Lung (tissue), 12 donors: ENCODE measurements around the gene NDNF. TPM values are rescaled to one million over a fixed set of nuclear protein-coding genes. Genes with fewer than 3 reads are reported as not detected.

Experiments used
- ATAC-seq: fragments of 200-7000 bp; cut with Tn5 transposase; one replicate; pipeline ENCODE4 v1.9.1; 2020; ENCODE audit warnings: moderate number of reproducible peaks; ENCODE audit not compliant: insufficient read depth, low FRiP score
- DNase-seq, 3 donors: peaks; one replicate each; pipeline ENCODE4 v3.0.0-alpha.2; 2013 to 2017
- H3K27ac ChIP-seq, 2 donors: one replicate each; pipeline ENCODE4 v1.5.1; 2013; ENCODE audit warnings: mild to moderate bottlenecking in 2 of 2, moderate library complexity in 2 of 2, control low read depth in 1 of 2, inconsistent platforms in 1 of 2, low read depth in 1 of 2, low read length in 1 of 2
- H3K27me3 ChIP-seq, 3 donors: one replicate each; pipeline ENCODE4 v1.5.1; 2013; ENCODE audit warnings: low read length in 2 of 3; ENCODE audit not compliant: control insufficient read depth in 3 of 3, insufficient read depth in 3 of 3
- H3K36me3 ChIP-seq, 4 donors: one replicate each; pipeline ENCODE4 v1.5.1; 2013; ENCODE audit warnings: low read length in 4 of 4, mild to moderate bottlenecking in 1 of 4, moderate library complexity in 1 of 4; ENCODE audit not compliant: control insufficient read depth in 4 of 4, insufficient read depth in 4 of 4
- H3K4me1 ChIP-seq, 5 donors: one replicate each; pipeline ENCODE4 v1.5.1; 2013; ENCODE audit warnings: low read length in 5 of 5, mild to moderate bottlenecking in 2 of 5, moderate library complexity in 1 of 5; ENCODE audit not compliant: control insufficient read depth in 5 of 5, insufficient read depth in 5 of 5
- H3K4me3 ChIP-seq: one replicate; pipeline ENCODE4 v1.5.1; 2013; ENCODE audit warnings: mild to moderate bottlenecking, control low read depth, moderate library complexity
- H3K9ac ChIP-seq, 2 donors: one replicate each; pipeline ENCODE4 v1.5.1; 2013; ENCODE audit warnings: low read length in 2 of 2, control low read depth in 1 of 2; ENCODE audit not compliant: insufficient read depth in 1 of 2
- H3K9me3 ChIP-seq, 4 donors: one replicate each; pipeline ENCODE4 v1.5.1; 2013; ENCODE audit warnings: low read length in 3 of 4, mild to moderate bottlenecking in 1 of 4, moderate library complexity in 1 of 4; ENCODE audit not compliant: control insufficient read depth in 4 of 4, insufficient read depth in 3 of 4
- CTCF ChIP-seq: IDR thresholded peaks from 2 replicates; pipeline ENCODE4 v1.5.1; 2012; ENCODE audit warnings: mild to moderate bottlenecking; ENCODE audit errors: control extremely low read depth, extremely low read depth
- WGBS, 2 donors: extraction: QIAGEN DNeasy Blood & Tissue Kit; methylation state at CpG; one replicate each; pipeline ENCODE4 v1.1.7; 2013; 5-methylcytosine and 5-hydroxymethylcytosine counted together
- polyA plus RNA-seq, 2 donors: library from polyadenylated mRNA; stranded (reverse); fragments of 200-250 nt; gene quantifications; one replicate each; pipeline ENCODE4 v1.2.1, GENCODE V29; 2013
- total RNA-seq, 2 donors: library from RNA; depleted of rRNA in 1 of 2; stranded (reverse); fragments of >200 nt in 1 of 2; gene quantifications; one replicate each; pipeline ENCODE4 v1.2.1, GENCODE V29; 2014 to 2021
- donor health status: control.
- donor health status: control.
- donor health status: Bipolar disorder and iron deficiency.
- donor health status: healthy.
- donor health status: DM: yes; HTN: yes; CAD: no.

Gene NDNF
- total and polyA plus RNA-seq, 4 donors: 22.3 to 381 (median 80.5) TPM

GRCh38 chr4:121016611-121017010 is 55.7 kb downstream of the NDNF start:
- Histone ChIP-seq H3K9me3 (no peaks in the 10 kb centered on the region), H3K27ac (no peak overlapping the region), H3K4me1 (peaks cover 0 to 4% (median 2%) of the 10 kb centered on the region in 5 donors), H3K27me3 (no peaks in the 10 kb centered on the region), H3K36me3 (no peaks in the 10 kb centered on the region), H3K4me3 (no peak overlapping the region), H3K9ac (no peak overlapping the region)
- ATAC-seq (peak; percentile 36), DNase-seq (no peak)
- no peak for TF ChIP-seq CTCF
- 75 to 82% methylated on average over 6 of the region's 6 CpGs for WGBS, 2 donors

DNA sequence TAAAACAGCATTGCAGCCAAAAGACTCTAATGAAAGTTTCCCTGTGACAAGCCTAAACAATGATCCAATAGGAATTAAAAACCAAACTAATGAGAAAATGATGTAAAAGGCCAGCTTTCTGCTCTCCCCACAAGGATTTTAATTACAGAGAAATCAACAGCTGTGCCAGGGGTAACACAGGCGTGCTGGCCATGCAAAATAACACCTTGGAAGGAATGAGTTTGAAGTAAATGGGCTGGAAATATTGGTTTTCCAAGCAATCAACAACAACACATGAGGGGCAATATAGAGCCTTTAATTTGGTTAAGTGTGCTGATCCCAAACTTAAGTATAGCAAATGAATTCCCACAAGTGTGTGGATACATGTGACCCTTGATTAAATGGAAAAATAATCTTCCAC is 56.9 kb downstream of the NDNF start:
- H3K9me3 ChIP-seq: no peaks in the 10 kb centered on the region
- TF ChIP-seq CTCF: no peak
- no peak overlapping the region for H3K4me3 ChIP-seq
- WGBS, 2 donors: 84 to 90% methylated on average over 1 of the region's 1 CpG
- no peak for DNase-seq
- H3K4me1 ChIP-seq: peaks cover 0 to 4% (median 2%) of the 10 kb centered on the region in 5 donors
- no peak overlapping the region for H3K27ac ChIP-seq
- no peaks in the 10 kb centered on the region for H3K27me3 ChIP-seq
- no peak overlapping the region for H3K9ac ChIP-seq
- no peak for ATAC-seq
- no peaks in the 10 kb centered on the region for H3K36me3 ChIP-seq

DNA sequence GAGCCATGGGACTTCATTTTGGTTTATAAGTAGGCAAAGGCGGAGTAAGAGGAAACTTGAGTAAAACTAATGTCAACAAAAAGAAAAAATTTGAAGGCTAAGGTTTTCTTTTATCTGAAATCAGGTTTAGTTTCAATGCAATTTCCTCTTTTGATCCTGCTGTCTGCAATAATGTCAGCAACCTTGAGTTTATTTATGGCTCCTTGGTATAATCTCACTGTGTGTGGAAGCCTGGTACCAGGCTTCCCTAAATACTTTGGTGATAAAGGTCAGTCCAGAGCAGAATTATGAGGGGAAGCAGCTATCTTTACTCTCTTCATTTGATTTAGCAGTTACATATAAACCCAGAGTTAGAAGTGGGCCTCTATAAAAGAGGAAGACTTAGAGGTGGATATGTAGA is 57.8 kb downstream of the NDNF start:
- H3K36me3 ChIP-seq: no peaks in the 10 kb centered on the region
- 71 to 91% methylated on average over 1 of the region's 1 CpG for WGBS, 2 donors
- no peaks in the 10 kb centered on the region for H3K9me3 ChIP-seq
- no peak overlapping the region for H3K27ac ChIP-seq
- ATAC-seq (no peak), DNase-seq (peak in 1 of 3 donors; percentile 15)
- H3K4me1 ChIP-seq: peaks cover 0 to 4% (median 2%) of the 10 kb centered on the region in 5 donors
- no peak for TF ChIP-seq CTCF
- H3K9ac ChIP-seq: no peak overlapping the region
- no peak overlapping the region for H3K4me3 ChIP-seq
- H3K27me3 ChIP-seq: no peaks in the 10 kb centered on the region

DNA sequence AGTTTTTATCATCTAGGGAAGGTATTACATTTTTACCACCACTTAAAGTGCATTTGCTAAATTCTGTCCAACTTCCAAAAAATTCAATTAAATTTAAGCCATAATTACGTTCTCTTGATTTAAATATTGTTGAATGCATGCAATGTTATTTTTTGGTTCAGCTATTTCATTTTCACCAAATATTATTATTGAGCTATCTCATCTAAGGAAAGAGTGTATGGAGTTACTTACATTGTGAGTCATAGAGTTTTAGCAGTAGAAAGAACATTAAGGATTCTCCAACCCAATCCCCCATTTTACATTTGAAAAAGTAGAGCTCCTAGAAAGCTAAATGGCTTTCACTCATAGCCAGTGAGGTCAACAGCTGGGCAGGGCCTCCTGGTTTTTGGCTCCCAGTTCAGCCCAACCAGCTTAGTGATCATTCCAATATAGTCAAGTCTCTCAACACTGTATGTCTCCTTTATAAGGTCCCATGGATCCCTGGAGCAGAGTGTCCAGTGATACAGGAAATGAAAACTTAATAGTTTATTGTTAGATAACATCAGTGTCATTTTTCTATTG is 60.5 kb downstream of the NDNF start:
- Histone ChIP-seq H3K9ac (no peak overlapping the region), H3K9me3 (no peaks in the 10 kb centered on the region), H3K27me3 (no peaks in the 10 kb centered on the region), H3K4me3 (no peak overlapping the region), H3K4me1 (peaks cover 0 to 3% (median 2%) of the 10 kb centered on the region in 5 donors), H3K27ac (no peak overlapping the region), H3K36me3 (no peaks in the 10 kb centered on the region)
- 91 to 95% methylated on average over 1 of the region's 1 CpG for WGBS, 2 donors
- DNase-seq (no peak), ATAC-seq (no peak)
- TF ChIP-seq CTCF: no peak
